WTC11 (cell line): ENCODE measurements around the gene LENG8. TPM values are rescaled to one million over a fixed set of nuclear protein-coding genes. Genes with fewer than 3 reads are reported as not detected.

Source experiments
- ATAC-seq: fragments of 200-7000 bp; cut with Tn5 transposase; 2 replicates; pipeline ENCODE4 v1.10.0; 2021; ENCODE audit warnings: mild to moderate bottlenecking, moderate library complexity
- CTCF ChIA-PET: fragments of 300-600 bp; sonication (Branson Sonifier 250); formaldehyde crosslinking; loops from one replicate; lab custom pipeline; 2021; ENCODE audit warnings: antibody characterized with exemption; lab: Charles Lee
- POLR2A ChIA-PET: fragments of 350-600 bp; sonication (Branson Sonifier 250); formaldehyde crosslinking; loops from one replicate; lab custom pipeline; 2021; ENCODE audit warnings: antibody characterized with exemption; lab: Charles Lee
- DNase-seq: peaks from one replicate; pipeline ENCODE4 v3.0.0; 2021; ENCODE audit warnings: low spot score
- H3K27ac Mint-ChIP-seq: 2 replicates; pipeline ENCODE4 v1.8.0; 2021; ENCODE audit warnings: mixed read lengths
- H3K27me3 Mint-ChIP-seq: 2 replicates; pipeline ENCODE4 v1.8.0; 2021; ENCODE audit warnings: low read depth, mild to moderate bottlenecking, moderate library complexity, mixed read lengths
- H3K36me3 Mint-ChIP-seq: 2 replicates; pipeline ENCODE4 v1.8.0; 2021; ENCODE audit warnings: mixed read lengths
- H3K4me1 Mint-ChIP-seq: 2 replicates; pipeline ENCODE4 v1.8.0; 2022; ENCODE audit warnings: mixed read lengths
- H3K4me3 Mint-ChIP-seq: 2 replicates; pipeline ENCODE4 v1.8.0; 2021; ENCODE audit warnings: mild to moderate bottlenecking, moderate library complexity, mixed read lengths
- H3K9me3 Mint-ChIP-seq: 2 replicates; pipeline ENCODE4 v1.8.0; 2021; ENCODE audit warnings: mixed read lengths
- ATF2 ChIP-seq: sonication (generic); formaldehyde crosslinking; IDR thresholded peaks from 2 replicates; pipeline ENCODE4 v1.8.1; 2022; ENCODE audit warnings: low read depth, missing genetic modification reagents, borderline replicate concordance
- GABPB1 ChIP-seq: sonication (generic); formaldehyde crosslinking; IDR thresholded peaks from 2 replicates; pipeline ENCODE4 v1.8.1; 2023; ENCODE audit warnings: mild to moderate bottlenecking, missing genetic modification reagents
- GTF2I ChIP-seq: fragments of 250-450 bp; sonication (Bioruptor Pico); conservative IDR thresholded peaks from 2 replicates; pipeline ENCODE4 v1.4.0; 2021; ENCODE audit warnings: mild to moderate bottlenecking
- IRF2 ChIP-seq: sonication (generic); formaldehyde crosslinking; IDR thresholded peaks from 2 replicates; pipeline ENCODE4 v1.8.0; 2022; ENCODE audit warnings: low read depth, missing genetic modification reagents, borderline replicate concordance
- JAZF1 ChIP-seq: fragments of 250-450 bp; sonication (Bioruptor Pico); IDR thresholded peaks from 2 replicates; pipeline ENCODE4 v1.9.0; 2021; ENCODE audit warnings: moderate library complexity, mild to moderate bottlenecking, inconsistent platforms
- MLX ChIP-seq: sonication (generic); formaldehyde crosslinking; IDR thresholded peaks from 2 replicates; pipeline ENCODE4 v1.8.1; 2023; ENCODE audit warnings: mild to moderate bottlenecking, missing genetic modification reagents, moderate library complexity
- OVOL2 ChIP-seq: fragments of 250-450 bp; sonication (Bioruptor Pico); IDR thresholded peaks from 2 replicates; pipeline ENCODE4 v1.9.0; 2021; ENCODE audit warnings: mild to moderate bottlenecking, borderline replicate concordance
- RELA ChIP-seq: sonication (generic); formaldehyde crosslinking; IDR thresholded peaks from 2 replicates; pipeline ENCODE4 v1.8.1; 2022; ENCODE audit warnings: missing genetic modification reagents, mild to moderate bottlenecking, borderline replicate concordance
- TP53 ChIP-seq: sonication (generic); formaldehyde crosslinking; IDR thresholded peaks from 2 replicates; pipeline ENCODE4 v1.8.1; 2023; ENCODE audit warnings: mild to moderate bottlenecking, missing genetic modification reagents
- ZNF232 ChIP-seq: sonication (generic); formaldehyde crosslinking; IDR thresholded peaks from 2 replicates; pipeline ENCODE4 v1.8.0; 2022; ENCODE audit warnings: mild to moderate bottlenecking, missing genetic modification reagents
- ZNF532 ChIP-seq: fragments of 250-450 bp; sonication (Bioruptor Pico); IDR thresholded peaks from 2 replicates; pipeline ENCODE4 v1.9.0; 2021; ENCODE audit warnings: mild to moderate bottlenecking, borderline replicate concordance
- total RNA-seq: library from RNA; stranded (reverse); gene quantifications from 3 replicates; pipeline ENCODE4 v1.2.3, GENCODE V29; 2021
- TF ChIP-seq, protein P1 (sequence below): sonication (generic); formaldehyde crosslinking; IDR thresholded peaks from 2 replicates; pipeline ENCODE4 v1.8.1; 2023; ENCODE audit warnings: mild to moderate bottlenecking, missing genetic modification reagents, borderline replicate concordance

LENG8 gene
- total RNA-seq, 1 experiment from 2014 or later, result 175 TPM

DNA sequence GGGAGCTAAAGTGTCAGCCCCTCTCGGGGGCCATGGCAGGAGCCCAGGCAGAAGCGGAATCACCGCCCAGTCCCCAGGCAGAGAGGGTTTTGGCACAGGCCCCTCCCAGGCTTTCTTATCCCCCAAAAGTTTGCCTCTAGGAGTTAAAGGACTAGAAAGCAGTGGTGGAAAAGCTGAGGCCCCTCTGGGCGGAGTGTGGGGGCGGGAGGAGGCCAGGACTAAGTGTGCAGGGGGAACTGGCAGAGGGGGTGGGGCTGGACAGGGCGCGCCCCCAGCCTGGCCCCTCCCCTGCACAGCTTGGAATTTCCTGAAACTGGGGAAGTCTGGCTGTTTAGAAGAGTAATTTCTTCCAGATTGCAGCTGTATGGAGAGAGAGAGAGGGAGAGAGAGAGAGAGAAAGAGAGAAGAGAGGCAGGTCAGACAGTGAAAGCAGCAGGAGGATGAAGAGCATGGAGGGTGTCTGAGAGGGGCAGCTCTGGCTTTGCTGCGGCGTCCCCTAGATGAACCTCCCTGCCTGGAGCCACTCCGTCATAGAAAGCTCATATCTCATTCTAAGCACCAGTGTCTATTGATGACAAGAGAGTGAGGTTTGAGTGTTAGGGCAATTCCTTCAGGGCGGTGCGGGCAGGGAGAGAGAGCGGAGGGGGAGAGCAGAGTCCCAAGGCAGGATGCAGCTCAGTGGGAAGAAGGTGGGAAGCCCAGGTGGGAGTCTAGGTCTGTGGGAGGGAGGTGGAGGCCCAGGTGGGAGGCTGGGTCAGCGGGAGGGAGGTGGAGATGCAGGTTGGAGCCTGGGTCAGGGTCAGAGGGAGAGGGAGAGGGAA, 24.3 kb downstream of the LENG8 start, which contains the start of gene CDC42EP5:
TSS of gene CDC42EP5 (minus strand) at position 226 of the 821 bp plus-strand sequence. CDS start 7,749 bp downstream, outside the sequence.
- peak within 1 kb of the TSS; percentile 47 for H3K4me3 Mint-ChIP-seq
- CTCF ChIA-PET, result interaction anchor here (0.6 to 1.7 kb wide), 11 partner anchors 8 to 1181 kb away, joined by 3 to 13 read pairs (median 3); no protein-coding TSS in a partner anchor

More for the DNA sequence above, 24.3 kb downstream of the LENG8 start, which contains the start of gene CDC42EP5:
- Mint-ChIP-seq H3K36me3 (no peaks in the 10 kb centered on the region), H3K9me3 (no peaks in the 10 kb centered on the region), H3K27ac (peak within 1 kb of the TSS; percentile 10; the same call in 1 of the 2 replicates), H3K27me3 (peaks cover 51% of the 10 kb centered on the region), H3K4me1 (peaks cover 26% of the 10 kb centered on the region)
- ATAC-seq, result peak; percentile 71
- TF ChIP-seq IRF2 (CRISPR knock-in tag), result no peak
- TF ChIP-seq GABPB1 (CRISPR knock-in tag), result no peak
- TF ChIP-seq ATF2 (CRISPR knock-in tag), result no peak
- TF ChIP-seq, protein P1, sequence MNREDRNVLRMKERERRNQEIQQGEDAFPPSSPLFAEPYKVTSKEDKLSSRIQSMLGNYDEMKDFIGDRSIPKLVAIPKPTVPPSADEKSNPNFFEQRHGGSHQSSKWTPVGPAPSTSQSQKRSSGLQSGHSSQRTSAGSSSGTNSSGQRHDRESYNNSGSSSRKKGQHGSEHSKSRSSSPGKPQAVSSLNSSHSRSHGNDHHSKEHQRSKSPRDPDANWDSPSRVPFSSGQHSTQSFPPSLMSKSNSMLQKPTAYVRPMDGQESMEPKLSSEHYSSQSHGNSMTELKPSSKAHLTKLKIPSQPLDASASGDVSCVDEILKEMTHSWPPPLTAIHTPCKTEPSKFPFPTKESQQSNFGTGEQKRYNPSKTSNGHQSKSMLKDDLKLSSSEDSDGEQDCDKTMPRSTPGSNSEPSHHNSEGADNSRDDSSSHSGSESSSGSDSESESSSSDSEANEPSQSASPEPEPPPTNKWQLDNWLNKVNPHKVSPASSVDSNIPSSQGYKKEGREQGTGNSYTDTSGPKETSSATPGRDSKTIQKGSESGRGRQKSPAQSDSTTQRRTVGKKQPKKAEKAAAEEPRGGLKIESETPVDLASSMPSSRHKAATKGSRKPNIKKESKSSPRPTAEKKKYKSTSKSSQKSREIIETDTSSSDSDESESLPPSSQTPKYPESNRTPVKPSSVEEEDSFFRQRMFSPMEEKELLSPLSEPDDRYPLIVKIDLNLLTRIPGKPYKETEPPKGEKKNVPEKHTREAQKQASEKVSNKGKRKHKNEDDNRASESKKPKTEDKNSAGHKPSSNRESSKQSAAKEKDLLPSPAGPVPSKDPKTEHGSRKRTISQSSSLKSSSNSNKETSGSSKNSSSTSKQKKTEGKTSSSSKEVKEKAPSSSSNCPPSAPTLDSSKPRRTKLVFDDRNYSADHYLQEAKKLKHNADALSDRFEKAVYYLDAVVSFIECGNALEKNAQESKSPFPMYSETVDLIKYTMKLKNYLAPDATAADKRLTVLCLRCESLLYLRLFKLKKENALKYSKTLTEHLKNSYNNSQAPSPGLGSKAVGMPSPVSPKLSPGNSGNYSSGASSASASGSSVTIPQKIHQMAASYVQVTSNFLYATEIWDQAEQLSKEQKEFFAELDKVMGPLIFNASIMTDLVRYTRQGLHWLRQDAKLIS (CRISPR knock-in tag), result no peak
- TF ChIP-seq ZNF232 (CRISPR knock-in tag), result no peak
- TF ChIP-seq MLX (CRISPR knock-in tag), result no peak
- TF ChIP-seq JAZF1 (CRISPR knock-in tag), result no peak
- TF ChIP-seq RELA (CRISPR knock-in tag), result no peak
- no peak for TF ChIP-seq ZNF532
- no peak for TF ChIP-seq TP53 (CRISPR knock-in tag)
- no peak for TF ChIP-seq OVOL2 (CRISPR knock-in tag)
- no peak for TF ChIP-seq GTF2I (CRISPR knock-in tag)
- DNase-seq, result no peak
- POLR2A ChIA-PET, result interaction anchor here (0.9 kb wide), 2 partner anchors 10 to 63 kb away, joined by 3 to 4 read pairs; partner anchors contain the start of gene LENG9
